ENCODE data around the gene ZNF112. TPM values are rescaled to one million over a fixed set of nuclear protein-coding genes. Genes with fewer than 3 reads are reported as not detected.

The ZNF112 gene
- total RNA-seq, result 2.3 and 3.7 TPM in 2 replicates

GRCh38 chr19:44356383-44357111 lies at the start of gene ZNF112:
Gene ZNF112 (minus strand): TSS chr19:44356680. CDS start chr19:44340539, 16,141 bp downstream.

DNA sequence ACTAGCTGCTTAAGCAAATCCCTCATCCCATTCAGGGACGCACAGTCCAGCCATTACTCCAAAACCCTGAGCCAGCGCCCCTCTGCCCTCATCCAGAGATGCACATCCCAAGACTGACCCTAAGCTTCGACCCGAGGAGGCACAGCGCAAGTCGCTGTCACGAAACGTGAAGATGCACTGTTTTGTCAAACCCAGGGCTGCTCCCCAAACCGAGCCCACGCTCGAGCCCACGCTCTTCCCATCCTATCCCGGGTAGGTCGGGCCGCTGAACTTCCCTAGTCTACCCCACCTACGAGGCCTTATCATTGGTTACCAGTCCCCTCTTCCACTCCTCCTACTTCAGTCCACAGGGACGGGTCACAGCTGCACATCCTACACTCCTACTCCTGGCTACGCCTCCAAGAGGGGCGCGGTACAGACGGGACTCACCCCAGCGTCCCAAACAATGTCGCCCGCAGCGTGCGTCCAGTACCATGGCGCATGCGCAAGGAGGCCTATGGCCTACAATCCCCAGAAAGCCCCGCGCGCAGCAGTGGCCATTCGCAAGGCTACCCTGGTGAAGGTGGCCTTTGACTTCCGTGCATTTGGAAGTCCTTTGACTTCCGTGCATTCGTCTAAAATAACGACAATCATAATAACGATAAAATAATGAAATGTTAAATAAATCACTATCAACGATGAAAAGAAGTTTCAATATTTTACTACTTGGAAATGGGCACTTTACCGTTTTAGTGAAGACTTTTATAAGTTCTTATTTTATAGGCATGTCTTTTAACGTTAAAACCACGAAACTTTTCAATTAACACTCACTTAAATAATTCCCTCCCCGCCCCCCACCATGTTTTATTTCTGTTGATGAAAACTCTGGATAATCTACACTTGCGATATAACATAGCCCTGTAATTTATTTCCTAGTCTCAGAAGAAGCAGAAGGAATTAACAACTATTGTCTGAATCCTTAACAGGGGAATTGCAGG lies 44.9 kb upstream of the ZNF112 start, which contains the start of gene ZNF285:
Gene ZNF285 (minus strand): TSS at position 470 of the 977 bp plus-strand sequence. CDS start 4,395 bp downstream, outside the sequence.

DNA sequence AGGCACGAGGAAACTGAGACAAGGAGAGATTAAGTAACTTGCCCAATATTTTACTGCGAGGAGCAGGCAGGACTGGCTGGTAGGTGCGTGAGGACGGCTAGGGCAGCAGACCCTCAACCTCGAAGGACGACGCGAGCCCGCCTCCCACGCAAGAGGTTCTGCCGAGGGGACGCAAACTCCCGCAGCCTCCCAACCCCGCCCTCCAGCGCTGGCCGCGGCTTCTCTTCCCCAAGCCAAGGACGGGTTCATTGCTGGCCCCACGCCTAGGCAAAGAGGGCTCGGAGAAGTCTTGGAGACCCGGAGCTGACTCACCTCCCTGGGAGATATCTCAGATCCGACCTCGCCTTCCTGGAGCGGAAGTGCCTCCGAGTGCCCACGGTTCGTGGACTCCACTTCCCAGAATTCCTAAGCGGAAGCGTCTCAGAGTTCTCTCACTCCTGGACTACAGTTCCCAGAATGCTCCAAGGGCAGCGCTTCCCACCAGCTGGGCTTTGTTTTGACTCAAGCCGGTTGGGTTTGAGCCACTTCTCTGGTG lies 51.8 kb downstream of the ZNF112 start, which contains the start of gene ZNF235:
Gene ZNF235 (minus strand): TSS at position 367 of the 535 bp plus-strand sequence. CDS start 1,621 bp downstream, outside the sequence.

Other genes starting within 250 kb of the ZNF112 start
- 1.3 and 1.5 TPM in 2 replicates for gene ZNF225, start 243.3 kb downstream of the ZNF112 start, total RNA-seq
- 1.3 and 3.3 TPM in 2 replicates for gene ZNF234, start 215.1 kb downstream of the ZNF112 start, total RNA-seq
- 3.3 and 7.7 TPM in 2 replicates for gene ZNF226, start 191.6 kb downstream of the ZNF112 start, total RNA-seq
- 3.6 and 7.7 TPM in 2 replicates for gene ZNF227, start 144.1 kb downstream of the ZNF112 start, total RNA-seq
- 0.16 and 0.38 TPM in 2 replicates for gene ZNF233, start 96.8 kb downstream of the ZNF112 start, total RNA-seq
- 0.33 and 1.5 TPM in 2 replicates for gene ZNF235, start 51.7 kb downstream of the ZNF112 start, total RNA-seq
- gene ZNF285, start 44.9 kb upstream of the ZNF112 start, total RNA-seq, result 1.3 and 4.3 TPM in 2 replicates
- 2.0 and 3.7 TPM in 2 replicates for gene ZNF229, start 91.8 kb upstream of the ZNF112 start, total RNA-seq
- gene ZNF180, start 143.8 kb upstream of the ZNF112 start, total RNA-seq, result 3.6 and 7.9 TPM in 2 replicates
- not detected in 2 replicates for gene CEACAM20, start 173.0 kb upstream of the ZNF112 start, total RNA-seq

Data from mesangial cell (primary cell).